ENCODE data around the gene LEKR1. TPM values are rescaled to one million over a fixed set of nuclear protein-coding genes. Genes with fewer than 3 reads are reported as not detected.

LEKR1 gene
- total RNA-seq, 1 donor = 0.36 TPM

DNA sequence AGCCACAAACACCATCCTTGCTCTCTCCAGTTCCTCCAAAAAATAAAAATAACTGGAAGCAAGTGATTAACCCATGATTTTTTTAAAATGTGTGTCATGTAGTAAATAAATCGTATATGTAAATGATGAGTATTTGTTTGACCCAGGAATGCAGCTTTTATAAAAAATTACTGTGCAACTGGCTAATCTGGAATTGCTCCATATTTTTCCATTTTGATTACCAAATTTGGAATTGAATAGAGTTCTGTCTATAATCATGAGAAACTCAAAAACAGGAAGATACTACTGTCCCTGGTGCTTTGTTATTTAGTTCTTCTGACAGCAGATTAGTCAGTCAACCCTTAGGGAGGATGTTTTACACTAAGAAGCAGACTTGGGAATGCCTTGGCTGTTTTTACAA, 217.6 kb downstream of the LEKR1 start:
- no peak overlapping the region for H2AFZ ChIP-seq (ENCODE audit: low read length)
- no peaks in the 10 kb centered on the region for H3K79me2 ChIP-seq (ENCODE audit: insufficient read depth, low read length)
- no peaks in the 10 kb centered on the region for H3K4me1 ChIP-seq (ENCODE audit: insufficient read depth, low read length)
- H3K4me2 ChIP-seq (ENCODE audit: insufficient read depth, low read length) = no peak overlapping the region
- H3K4me3 ChIP-seq (ENCODE audit: insufficient read depth, low read length) = no peak overlapping the region
- no peaks in the 10 kb centered on the region for H4K20me1 ChIP-seq (ENCODE audit: insufficient read depth, low read length)
- TF ChIP-seq, protein P1, sequence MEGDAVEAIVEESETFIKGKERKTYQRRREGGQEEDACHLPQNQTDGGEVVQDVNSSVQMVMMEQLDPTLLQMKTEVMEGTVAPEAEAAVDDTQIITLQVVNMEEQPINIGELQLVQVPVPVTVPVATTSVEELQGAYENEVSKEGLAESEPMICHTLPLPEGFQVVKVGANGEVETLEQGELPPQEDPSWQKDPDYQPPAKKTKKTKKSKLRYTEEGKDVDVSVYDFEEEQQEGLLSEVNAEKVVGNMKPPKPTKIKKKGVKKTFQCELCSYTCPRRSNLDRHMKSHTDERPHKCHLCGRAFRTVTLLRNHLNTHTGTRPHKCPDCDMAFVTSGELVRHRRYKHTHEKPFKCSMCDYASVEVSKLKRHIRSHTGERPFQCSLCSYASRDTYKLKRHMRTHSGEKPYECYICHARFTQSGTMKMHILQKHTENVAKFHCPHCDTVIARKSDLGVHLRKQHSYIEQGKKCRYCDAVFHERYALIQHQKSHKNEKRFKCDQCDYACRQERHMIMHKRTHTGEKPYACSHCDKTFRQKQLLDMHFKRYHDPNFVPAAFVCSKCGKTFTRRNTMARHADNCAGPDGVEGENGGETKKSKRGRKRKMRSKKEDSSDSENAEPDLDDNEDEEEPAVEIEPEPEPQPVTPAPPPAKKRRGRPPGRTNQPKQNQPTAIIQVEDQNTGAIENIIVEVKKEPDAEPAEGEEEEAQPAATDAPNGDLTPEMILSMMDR (IDR thresholded peaks at IDR 0.05; ENCODE audit: extremely low read depth, low read depth, low read length) = no peak
- H3K27ac ChIP-seq (ENCODE audit: low read depth, low read length) = no peak overlapping the region
- H3K27me3 ChIP-seq (ENCODE audit: insufficient read depth, low read length) = peaks cover 3% of the 10 kb centered on the region
- no peak for DNase-seq (ENCODE audit: insufficient read length, low spot score, missing footprints)
- H3K9me3 ChIP-seq (ENCODE audit: low read depth, low read length) = no peaks in the 10 kb centered on the region
- H3K36me3 ChIP-seq (ENCODE audit: insufficient read depth, low read length) = no peaks in the 10 kb centered on the region

DNA sequence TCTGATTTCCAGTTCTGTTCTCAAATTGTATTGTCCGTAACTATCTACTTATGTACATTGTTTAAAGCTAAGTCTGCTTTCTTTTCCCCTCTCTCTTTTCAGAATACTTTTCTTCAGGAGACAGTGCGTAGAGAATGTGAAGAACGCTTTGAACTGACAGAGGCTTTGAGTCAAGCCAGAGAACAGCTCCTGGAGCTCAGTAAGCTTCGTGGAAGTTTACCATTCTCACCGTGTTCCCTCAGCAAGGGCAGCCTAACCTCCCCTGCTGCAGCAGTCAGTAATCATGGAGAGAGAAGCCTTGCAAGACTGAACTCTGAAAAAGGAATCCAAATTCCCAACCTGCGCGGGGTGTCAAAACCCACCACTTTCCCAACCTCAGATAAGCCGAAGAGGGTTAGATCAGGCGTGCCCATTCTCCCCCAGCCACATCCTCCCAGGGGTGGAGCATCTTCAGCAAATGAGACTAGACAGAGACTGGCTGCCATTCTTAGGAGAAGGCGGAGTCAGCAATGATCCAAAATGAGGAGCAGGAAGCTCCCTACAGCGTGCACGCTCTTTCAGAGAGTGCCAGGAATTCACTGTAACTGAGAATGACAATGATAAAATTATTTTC, 219.2 kb downstream of the LEKR1 start:
- no peak overlapping the region for H3K4me2 ChIP-seq (ENCODE audit: insufficient read depth, low read length)

DNA sequence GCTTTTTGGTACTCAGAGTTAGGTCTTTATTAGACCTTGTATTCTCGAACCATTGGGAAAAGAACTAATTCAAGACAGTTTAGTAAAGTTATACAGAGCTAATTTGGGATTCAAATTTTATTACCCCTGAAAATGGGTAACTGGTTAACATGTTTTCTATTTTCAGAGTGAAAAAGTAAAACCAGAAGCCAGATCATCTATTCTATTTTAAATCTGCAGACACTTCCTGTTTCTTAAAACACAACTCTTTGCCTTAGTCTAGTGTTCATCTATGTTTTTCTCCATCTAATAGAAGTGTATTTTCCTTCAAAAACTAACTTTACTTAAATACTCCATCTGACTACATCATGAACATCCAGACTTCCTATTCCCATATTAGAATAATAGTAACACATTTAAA, 220.4 kb downstream of the LEKR1 start:
- Histone ChIP-seq H3K36me3 (ENCODE audit: insufficient read depth, low read length) (no peaks in the 10 kb centered on the region), H3K9me3 (ENCODE audit: low read depth, low read length) (no peaks in the 10 kb centered on the region), H3K27ac (ENCODE audit: low read depth, low read length) (no peak overlapping the region), H3K4me1 (ENCODE audit: insufficient read depth, low read length) (no peaks in the 10 kb centered on the region), H3K4me3 (ENCODE audit: insufficient read depth, low read length) (no peak overlapping the region), H3K4me2 (ENCODE audit: insufficient read depth, low read length) (no peak overlapping the region), H3K27me3 (ENCODE audit: insufficient read depth, low read length) (peaks cover 3% of the 10 kb centered on the region), H2AFZ (ENCODE audit: low read length) (no peak overlapping the region), H4K20me1 (ENCODE audit: insufficient read depth, low read length) (no peaks in the 10 kb centered on the region), H3K79me2 (ENCODE audit: insufficient read depth, low read length) (no peaks in the 10 kb centered on the region)
- DNase-seq (ENCODE audit: insufficient read length, low spot score, missing footprints) = no peak
- TF ChIP-seq, protein P1 (IDR thresholded peaks at IDR 0.05; ENCODE audit: extremely low read depth, low read depth, low read length) = no peak

More for the DNA sequence above, 219.2 kb downstream of the LEKR1 start:
- Histone ChIP-seq H2AFZ (ENCODE audit: low read length) (no peak overlapping the region), H3K79me2 (ENCODE audit: insufficient read depth, low read length) (no peaks in the 10 kb centered on the region), H3K27ac (ENCODE audit: low read depth, low read length) (no peak overlapping the region), H3K4me3 (ENCODE audit: insufficient read depth, low read length) (no peak overlapping the region), H4K20me1 (ENCODE audit: insufficient read depth, low read length) (no peaks in the 10 kb centered on the region), H3K36me3 (ENCODE audit: insufficient read depth, low read length) (no peaks in the 10 kb centered on the region), H3K27me3 (ENCODE audit: insufficient read depth, low read length) (peaks cover 3% of the 10 kb centered on the region), H3K9me3 (ENCODE audit: low read depth, low read length) (no peaks in the 10 kb centered on the region), H3K4me1 (ENCODE audit: insufficient read depth, low read length) (no peaks in the 10 kb centered on the region)
- TF ChIP-seq, protein P1 (IDR thresholded peaks at IDR 0.05; ENCODE audit: extremely low read depth, low read depth, low read length) = no peak
- DNase-seq (ENCODE audit: insufficient read length, low spot score, missing footprints) = no peak

DNA sequence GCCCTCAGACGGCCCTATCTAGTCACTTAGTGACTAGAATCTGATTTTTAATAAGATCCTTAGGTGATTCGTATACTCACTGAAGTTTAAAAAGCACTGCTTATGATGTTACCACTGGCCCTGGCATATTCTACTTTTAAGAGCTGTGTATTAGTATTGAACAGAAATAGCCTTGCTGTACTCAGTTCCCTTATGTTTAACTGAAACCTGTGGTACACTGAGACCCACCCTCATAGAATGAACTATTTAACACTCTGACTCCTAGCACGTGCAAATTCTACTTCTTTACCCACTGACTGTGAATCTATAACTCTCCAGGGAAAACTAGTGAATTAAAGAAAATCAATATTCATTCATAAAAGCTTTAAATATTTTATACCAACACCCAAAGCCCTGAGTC, 224.9 kb downstream of the LEKR1 start:
- Histone ChIP-seq H3K79me2 (ENCODE audit: insufficient read depth, low read length) (no peaks in the 10 kb centered on the region), H2AFZ (ENCODE audit: low read length) (no peak overlapping the region), H4K20me1 (ENCODE audit: insufficient read depth, low read length) (no peaks in the 10 kb centered on the region), H3K4me3 (ENCODE audit: insufficient read depth, low read length) (no peak overlapping the region), H3K4me1 (ENCODE audit: insufficient read depth, low read length) (no peaks in the 10 kb centered on the region), H3K9me3 (ENCODE audit: low read depth, low read length) (no peaks in the 10 kb centered on the region), H3K27me3 (ENCODE audit: insufficient read depth, low read length) (no peaks in the 10 kb centered on the region), H3K27ac (ENCODE audit: low read depth, low read length) (no peak overlapping the region), H3K4me2 (ENCODE audit: insufficient read depth, low read length) (no peak overlapping the region), H3K36me3 (ENCODE audit: insufficient read depth, low read length) (no peaks in the 10 kb centered on the region)
- no peak for DNase-seq (ENCODE audit: insufficient read length, low spot score, missing footprints)
- TF ChIP-seq, protein P1 (IDR thresholded peaks at IDR 0.05; ENCODE audit: extremely low read depth, low read depth, low read length) = no peak
